SK-N-SH treated with all-trans-retinoic acid at 6 μM for 48 hours (cell line): ENCODE measurements around the gene ENPP3.

Experiments used
- ATAC-seq: fragments of 200-7000 bp; cut with Tn5 transposase; 3 replicates; pipeline ENCODE4 v1.9.1; 2020; ENCODE audit warnings: mild to moderate bottlenecking, moderate library complexity
- BACH2 ChIP-seq: fragments of 250-450 bp; sonication (Bioruptor Pico); IDR thresholded peaks from 2 replicates; pipeline ENCODE4 v1.9.0; 2021; ENCODE audit warnings: mild to moderate bottlenecking, borderline replicate concordance
- CREB5 ChIP-seq: fragments of 250-450 bp; sonication (Bioruptor Pico); IDR thresholded peaks from 2 replicates; pipeline ENCODE4 v1.5.1; 2020; ENCODE audit warnings: low read depth, mild to moderate bottlenecking, moderate library complexity
- CSRNP3 ChIP-seq: fragments of 250-450 bp; sonication (Bioruptor Pico); IDR thresholded peaks from 2 replicates; pipeline ENCODE4 v1.5.1; 2021; ENCODE audit warnings: mild to moderate bottlenecking, moderate library complexity
- GLIS3 ChIP-seq: fragments of 250-450 bp; sonication (Bioruptor Pico); IDR thresholded peaks from 2 replicates; pipeline ENCODE4 v1.5.0; 2020; ENCODE audit warnings: mild to moderate bottlenecking, moderate library complexity
- ISL1 ChIP-seq: fragments of 250-450 bp; sonication (Bioruptor Pico); IDR thresholded peaks from 2 replicates; pipeline ENCODE4 v2.1.2; 2022; ENCODE audit warnings: mild to moderate bottlenecking, moderate library complexity
- OSR1 ChIP-seq: fragments of 250-450 bp; sonication (Bioruptor Pico); IDR thresholded peaks from 2 replicates; pipeline ENCODE4 v1.8.0; 2022; ENCODE audit warnings: moderate library complexity, mild to moderate bottlenecking, inconsistent platforms
- PATZ1 ChIP-seq: fragments of 250-450 bp; sonication (Bioruptor Pico); IDR thresholded peaks from 2 replicates; pipeline ENCODE4 v1.8.0; 2020; ENCODE audit warnings: mild to moderate bottlenecking, moderate library complexity, borderline replicate concordance
- POU6F1 ChIP-seq: fragments of 250-450 bp; sonication (Bioruptor Pico); IDR thresholded peaks from 2 replicates; pipeline ENCODE4 v1.8.0; 2021; ENCODE audit warnings: low read depth, mild to moderate bottlenecking, moderate library complexity, borderline replicate concordance
- PPARA ChIP-seq: fragments of 250-450 bp; sonication (Bioruptor Pico); IDR thresholded peaks from 2 replicates; pipeline ENCODE4 v1.5.0; 2020; ENCODE audit warnings: mild to moderate bottlenecking, borderline replicate concordance
- RARB ChIP-seq: fragments of 250-450 bp; sonication (Bioruptor Pico); IDR thresholded peaks from 2 replicates; pipeline ENCODE4 v1.8.0; 2021; ENCODE audit warnings: mild to moderate bottlenecking, moderate library complexity
- SNAI2 ChIP-seq: fragments of 250-450 bp; sonication (Bioruptor Pico); IDR thresholded peaks from 2 replicates; pipeline ENCODE4 v1.5.0; 2020; ENCODE audit warnings: mild to moderate bottlenecking, moderate library complexity
- TSHZ2 ChIP-seq: fragments of 250-450 bp; sonication (Bioruptor Pico); IDR thresholded peaks from 2 replicates; pipeline ENCODE4 v1.5.0; 2020; ENCODE audit warnings: mild to moderate bottlenecking, moderate library complexity
- ZC3H10 ChIP-seq: fragments of 250-450 bp; sonication (Bioruptor Pico); IDR thresholded peaks from 2 replicates; pipeline ENCODE4 v1.5.1; 2021; ENCODE audit warnings: mild to moderate bottlenecking, moderate library complexity
- ZFP3 ChIP-seq: fragments of 250-450 bp; sonication (Bioruptor Pico); IDR thresholded peaks from 2 replicates; pipeline ENCODE4 v1.5.0; 2020; ENCODE audit warnings: mild to moderate bottlenecking, moderate library complexity
- ZFP30 ChIP-seq: fragments of 450-650 bp; formaldehyde crosslinking; IDR thresholded peaks from 2 replicates; pipeline ENCODE4 v1.5.0; 2022; ENCODE audit warnings: mild to moderate bottlenecking, moderate library complexity
- ZNF565 ChIP-seq: fragments of 450-650 bp; formaldehyde crosslinking; conservative IDR thresholded peaks from 2 replicates; pipeline ENCODE4 v1.5.0; 2020; ENCODE audit warnings: low read depth, mild to moderate bottlenecking, moderate library complexity
- ZNF70 ChIP-seq: fragments of 450-650 bp; formaldehyde crosslinking; IDR thresholded peaks from 2 replicates; pipeline ENCODE4 v1.5.0; 2020; ENCODE audit warnings: mild to moderate bottlenecking, moderate library complexity
- ZNF8 ChIP-seq: fragments of 450-650 bp; formaldehyde crosslinking; IDR thresholded peaks from 2 replicates; pipeline ENCODE4 v1.5.0; 2020; ENCODE audit warnings: mild to moderate bottlenecking, moderate library complexity

ENPP3 gene

GRCh38 chr6:131655387-131655786, 18.3 kb downstream of the ENPP3 start (continued):
- TF ChIP-seq TSHZ2 = no peak
- no peak for TF ChIP-seq ISL1 (CRISPR knock-in tag)
- no peak for TF ChIP-seq ZNF70 (CRISPR knock-in tag)
- TF ChIP-seq ZNF8 (CRISPR knock-in tag) = no peak

GRCh38 chr6:131655951-131656350, 18.8 kb downstream of the ENPP3 start:
- no peak for ATAC-seq
- no peak for TF ChIP-seq BACH2 (CRISPR knock-in tag)
- TF ChIP-seq TSHZ2 = no peak
- no peak for TF ChIP-seq SNAI2
- no peak for TF ChIP-seq ZFP3 (CRISPR knock-in tag)
- TF ChIP-seq RARB (CRISPR knock-in tag) = no peak
- no peak for TF ChIP-seq CREB5
- no peak for TF ChIP-seq ISL1 (CRISPR knock-in tag)

GRCh38 chr6:131656667-131657066, 19.6 kb downstream of the ENPP3 start:
- no peak for ATAC-seq
- no peak for TF ChIP-seq PATZ1 (CRISPR knock-in tag)
- no peak for TF ChIP-seq PPARA
- TF ChIP-seq BACH2 (CRISPR knock-in tag) = no peak
- no peak for TF ChIP-seq ZC3H10 (CRISPR knock-in tag)
- TF ChIP-seq ISL1 (CRISPR knock-in tag) = no peak
- no peak for TF ChIP-seq CSRNP3 (CRISPR knock-in tag)
- no peak for TF ChIP-seq ZFP3 (CRISPR knock-in tag)
- TF ChIP-seq POU6F1 (CRISPR knock-in tag) = no peak
- no peak for TF ChIP-seq ZFP30 (CRISPR knock-in tag)
- no peak for TF ChIP-seq ZNF8 (CRISPR knock-in tag)
- no peak for TF ChIP-seq RARB (CRISPR knock-in tag)
- TF ChIP-seq OSR1 (CRISPR knock-in tag) = no peak
- TF ChIP-seq SNAI2 = no peak
- TF ChIP-seq ZNF565 = no peak
- no peak for TF ChIP-seq CREB5
- TF ChIP-seq TSHZ2 = no peak
- TF ChIP-seq GLIS3 (CRISPR knock-in tag) = no peak
